Astrocyte of the hippocampus (primary cell): ENCODE data around the gene HOXD11.

Source experiments
- DNase-seq: peaks from one replicate; pipeline ENCODE4 v3.0.0; 2011; ENCODE audit warnings: low read depth, low spot score

The HOXD11 gene

DNA sequence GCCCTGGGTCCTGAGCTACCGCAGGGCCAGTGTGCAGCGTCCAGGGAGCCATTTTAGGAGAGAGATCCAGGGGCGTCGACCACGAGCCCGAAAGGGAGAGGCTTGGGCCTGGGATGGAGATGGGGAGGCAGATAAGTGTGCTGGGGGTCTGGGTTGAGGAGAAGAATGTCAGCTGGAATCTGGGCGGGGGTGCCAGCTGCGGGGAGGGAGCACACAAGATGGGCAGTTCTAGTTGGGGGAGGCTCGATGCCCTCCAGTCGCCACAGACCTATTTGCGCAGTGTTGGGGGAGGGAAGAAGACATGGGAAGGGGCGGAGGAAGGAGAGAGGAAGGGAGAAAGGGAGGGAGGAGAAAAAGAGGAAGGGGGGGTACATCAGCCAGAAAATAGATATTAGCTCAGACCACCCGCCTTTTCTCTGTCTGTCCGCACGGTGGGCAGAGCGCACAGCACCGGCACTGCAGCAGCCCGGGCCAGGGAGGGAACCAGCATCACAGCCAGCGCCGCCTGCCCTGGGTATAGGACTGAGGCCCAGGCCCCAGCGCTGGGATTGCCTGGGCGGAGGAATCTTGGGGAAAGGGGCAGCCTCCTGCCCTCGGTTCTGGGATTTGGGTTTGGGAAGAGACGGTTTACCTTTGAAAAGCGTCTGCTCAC lies 1.9 kb upstream of the HOXD11 start:
- DNase-seq, result no peak

DNA sequence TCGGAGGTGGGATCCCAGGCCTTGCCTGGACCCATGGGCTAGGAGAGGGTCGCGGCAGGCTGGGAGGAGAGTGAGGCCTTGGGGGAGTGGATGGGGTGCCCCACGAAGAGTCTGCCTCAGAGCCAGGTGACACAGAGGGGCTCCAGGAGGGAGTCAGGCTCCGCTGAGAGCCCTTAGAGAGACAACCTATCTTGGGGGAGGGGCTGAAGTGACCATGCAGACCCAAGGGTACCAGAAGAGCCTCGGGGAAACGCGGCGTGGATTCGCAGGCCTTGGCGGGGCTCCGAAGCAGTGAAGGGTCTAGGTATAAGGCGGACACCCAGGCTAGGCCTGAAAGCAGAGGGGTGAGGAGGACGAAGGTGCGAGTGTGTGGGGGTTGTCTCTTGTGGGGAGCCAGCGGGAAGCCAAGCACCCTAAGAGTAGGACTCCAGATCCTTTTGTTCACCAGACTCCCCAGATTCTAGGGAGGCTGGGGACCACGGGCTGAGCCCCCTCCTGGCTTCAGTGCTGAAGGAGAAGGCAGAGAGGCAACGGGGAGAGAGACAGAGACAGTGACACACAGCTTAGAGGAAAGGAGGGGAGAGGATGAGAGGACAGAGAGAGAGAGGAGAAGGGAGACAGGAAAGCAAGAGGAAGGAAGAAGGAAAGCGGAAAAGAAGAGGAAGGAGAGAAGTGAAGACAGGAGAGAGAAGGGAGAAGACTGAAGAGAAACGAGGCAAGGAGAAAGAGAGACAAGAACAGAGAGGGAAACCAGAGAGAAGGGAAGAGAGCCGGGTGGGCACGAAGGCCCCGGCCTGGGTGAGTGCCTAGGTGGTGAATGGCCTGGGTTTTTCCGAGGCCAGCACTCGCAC lies 1.1 kb upstream of the HOXD11 start:
- no peak for DNase-seq

DNA sequence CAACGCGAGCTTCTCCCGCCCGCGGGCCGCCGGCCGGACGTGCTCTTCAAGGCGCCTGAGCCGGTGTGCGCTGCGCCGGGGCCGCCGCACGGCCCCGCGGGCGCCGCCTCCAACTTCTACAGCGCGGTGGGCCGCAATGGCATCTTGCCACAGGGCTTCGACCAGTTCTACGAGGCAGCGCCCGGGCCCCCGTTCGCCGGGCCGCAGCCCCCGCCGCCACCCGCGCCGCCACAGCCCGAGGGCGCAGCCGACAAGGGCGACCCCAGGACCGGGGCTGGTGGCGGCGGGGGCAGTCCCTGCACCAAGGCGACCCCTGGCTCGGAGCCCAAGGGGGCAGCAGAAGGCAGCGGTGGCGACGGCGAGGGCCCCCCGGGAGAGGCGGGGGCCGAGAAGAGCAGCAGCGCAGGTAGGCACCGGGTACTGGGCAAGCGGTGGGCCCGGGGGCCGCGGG lies 676 bp downstream of the HOXD11 start:
- DNase-seq, result no peak

DNA sequence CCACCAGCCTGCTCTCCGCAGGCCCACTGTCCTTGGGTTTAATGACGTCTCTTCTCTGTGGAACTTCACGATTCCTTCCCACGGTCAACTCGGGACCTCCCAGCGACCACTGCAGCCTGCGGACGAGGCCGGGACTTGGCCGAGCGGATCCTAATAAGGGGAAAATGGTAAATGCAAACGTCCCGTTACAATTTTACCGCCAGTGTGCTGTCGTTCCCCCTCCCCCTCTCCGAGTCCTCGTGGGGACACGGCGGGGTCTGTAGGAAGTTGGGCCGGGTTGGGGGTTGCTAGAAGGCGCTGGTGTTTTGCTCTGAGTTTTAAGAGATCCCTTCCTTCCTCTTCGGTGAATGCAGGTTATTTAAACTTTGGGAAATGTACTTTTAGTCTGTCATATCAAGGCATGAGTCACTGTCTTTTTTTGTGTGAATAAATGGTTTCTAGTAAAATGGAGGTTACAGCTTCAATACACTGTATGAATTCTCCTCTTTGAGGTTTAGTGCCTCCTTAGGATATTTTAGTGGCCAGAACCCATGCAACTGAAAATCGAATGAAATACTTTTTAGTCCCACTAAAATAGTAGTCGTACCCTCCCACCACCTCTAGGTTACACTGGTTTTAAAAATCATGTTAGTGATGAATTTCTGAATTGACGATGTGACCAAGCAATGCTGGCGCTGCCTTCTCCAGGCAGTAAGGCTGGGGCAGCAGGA lies 2.3 kb downstream of the HOXD11 start:
- no peak for DNase-seq

DNA sequence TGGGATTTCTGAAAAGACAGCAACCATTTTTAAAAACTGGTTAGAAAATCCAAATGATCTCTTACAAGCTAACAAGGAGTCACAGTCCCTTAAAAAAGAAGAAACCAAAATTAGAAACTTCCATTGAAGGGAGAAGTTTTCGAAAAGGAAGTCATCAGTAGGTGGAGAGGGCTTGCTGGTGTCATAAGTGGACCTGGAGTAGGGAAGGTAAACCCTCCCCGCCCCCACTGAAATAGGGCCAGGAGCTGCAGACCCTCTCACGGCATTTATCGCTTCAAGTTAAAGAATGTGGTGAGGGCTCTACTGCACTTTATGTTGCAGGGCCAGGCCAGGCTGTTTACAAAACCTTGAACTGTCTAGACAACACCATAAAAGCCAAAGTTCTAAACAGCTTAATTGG lies 2.9 kb downstream of the HOXD11 start:
- no peak for DNase-seq

DNA sequence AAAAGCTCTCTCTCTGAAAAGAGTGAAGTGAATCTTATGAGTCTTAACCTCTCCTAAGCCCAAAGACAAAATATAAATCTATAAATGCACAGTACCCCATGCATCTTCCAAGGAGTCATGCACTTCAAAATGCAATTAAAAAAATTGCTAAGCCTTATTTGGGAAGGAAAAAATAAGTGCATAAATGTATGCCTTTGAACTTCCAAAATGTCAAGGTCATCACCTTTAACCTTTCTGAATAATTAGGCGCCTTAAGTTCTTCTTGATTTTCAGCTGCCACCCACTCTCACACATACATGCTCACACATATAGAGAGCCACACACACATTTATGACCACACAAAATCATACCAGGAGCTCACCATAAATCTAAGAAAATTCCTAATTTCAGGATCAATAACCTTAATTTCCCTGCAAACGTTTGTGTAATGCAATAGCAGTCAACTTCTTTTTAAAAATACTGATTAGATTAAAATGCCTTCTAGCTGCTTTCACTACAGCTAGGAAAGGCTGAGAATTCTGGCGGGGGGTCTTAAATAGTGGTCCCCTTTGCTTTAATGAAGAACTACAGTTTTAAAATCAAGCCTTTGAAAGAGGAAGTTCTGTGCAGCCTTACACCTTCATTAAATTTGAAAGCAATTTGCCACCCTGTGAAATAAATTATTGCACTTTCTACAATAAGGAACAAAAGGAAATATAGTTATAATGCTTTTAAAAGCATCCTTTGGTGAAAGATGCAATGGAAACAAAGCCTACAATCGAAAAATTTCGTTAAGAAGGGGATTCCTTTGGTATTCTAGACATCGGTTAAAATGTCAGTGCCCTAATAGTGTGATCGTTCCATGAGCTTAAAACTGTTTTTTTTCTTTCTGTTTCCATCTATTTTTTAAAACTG lies 3.6 kb downstream of the HOXD11 start:
- DNase-seq, result no peak

DNA sequence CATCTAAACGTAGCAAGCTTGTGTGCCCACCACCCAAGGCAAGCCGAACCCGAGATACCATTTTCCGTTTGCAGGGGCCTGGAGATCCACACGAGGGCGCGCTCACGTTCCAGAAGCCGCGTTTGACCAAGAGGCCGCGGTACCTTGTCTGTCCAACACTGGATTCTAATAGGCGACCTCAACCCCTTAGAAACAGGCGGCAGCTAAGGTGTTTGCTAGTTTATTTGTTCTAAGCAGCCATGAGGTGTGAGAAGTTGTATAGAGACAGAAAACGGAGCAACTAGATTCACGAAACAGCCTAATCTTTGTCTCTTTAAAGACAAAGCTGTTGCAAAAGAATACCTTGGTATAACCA lies 4.2 kb downstream of the HOXD11 start:
- peak; percentile 54 for DNase-seq

DNA sequence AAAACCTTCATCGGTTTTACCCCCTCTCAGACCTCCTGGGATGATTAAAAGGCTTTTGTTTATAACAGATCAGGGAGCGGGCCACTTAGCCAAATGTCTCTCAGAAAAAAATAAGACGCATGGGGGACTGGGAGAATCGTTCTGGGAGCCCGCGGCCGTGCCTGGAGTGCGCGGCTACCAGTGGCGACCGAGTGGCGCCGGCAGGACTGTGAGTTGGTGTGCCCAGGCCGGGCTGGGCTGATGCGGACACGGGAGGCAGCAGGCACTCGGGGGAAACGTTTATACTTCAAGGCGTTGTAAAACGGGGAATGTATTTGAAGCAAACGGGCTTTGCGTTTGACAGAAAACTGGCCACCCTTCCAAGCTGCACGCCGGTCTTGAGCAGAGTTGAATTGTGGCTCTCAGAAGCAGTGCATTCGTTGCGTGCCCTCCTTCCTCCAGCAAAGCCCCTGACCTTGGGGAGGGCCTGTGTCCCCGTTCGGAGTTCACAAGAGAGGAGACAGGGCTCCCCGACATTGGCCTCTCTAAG lies 4.8 kb downstream of the HOXD11 start:
- DNase-seq, result no peak

DNA sequence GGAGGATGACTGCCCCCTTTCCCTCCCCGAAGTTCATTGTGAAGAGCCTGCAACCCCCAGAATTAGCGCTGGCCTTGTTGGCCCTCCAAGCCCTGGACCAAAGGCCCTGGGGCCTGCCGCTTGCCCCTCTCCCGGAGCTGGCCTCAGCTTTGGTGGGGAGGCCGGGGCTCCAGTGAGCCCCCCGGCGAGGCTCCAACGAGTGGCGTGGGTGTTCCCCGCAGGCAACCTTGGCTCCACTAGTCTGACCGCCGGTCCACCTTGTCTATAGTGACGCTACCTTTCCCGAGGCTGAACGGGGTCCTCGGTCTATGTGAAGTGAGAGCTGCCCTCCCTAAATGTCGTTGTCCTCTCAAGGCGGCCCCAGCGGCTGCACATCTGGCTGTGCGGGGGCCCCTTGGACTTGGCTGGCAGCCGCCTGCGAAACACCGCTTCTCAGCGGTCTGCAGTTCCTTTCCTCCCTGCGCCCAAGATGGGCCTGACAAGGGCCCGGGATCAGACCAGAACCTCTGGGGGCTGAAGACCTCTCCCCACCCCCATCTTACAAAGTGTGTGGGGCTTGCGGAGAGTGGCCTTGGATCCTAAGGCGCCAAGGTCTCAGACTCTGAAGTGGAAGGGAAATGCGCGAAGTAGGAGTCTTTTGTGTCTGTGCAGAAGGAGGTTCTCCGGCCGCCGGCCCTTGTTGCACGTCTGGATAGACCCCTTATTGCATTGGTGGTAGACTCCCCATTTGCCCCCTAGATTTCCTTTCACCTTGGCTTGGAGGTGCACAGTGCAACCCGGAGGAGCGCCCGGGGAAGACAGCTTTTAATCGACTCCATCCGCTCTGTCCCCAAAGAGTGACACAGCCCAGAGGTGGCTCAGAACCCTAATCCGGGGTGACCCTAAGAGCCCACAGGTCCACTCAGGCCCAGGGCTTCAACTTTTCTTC lies 5.6 kb downstream of the HOXD11 start:
- DNase-seq, result no peak

DNA sequence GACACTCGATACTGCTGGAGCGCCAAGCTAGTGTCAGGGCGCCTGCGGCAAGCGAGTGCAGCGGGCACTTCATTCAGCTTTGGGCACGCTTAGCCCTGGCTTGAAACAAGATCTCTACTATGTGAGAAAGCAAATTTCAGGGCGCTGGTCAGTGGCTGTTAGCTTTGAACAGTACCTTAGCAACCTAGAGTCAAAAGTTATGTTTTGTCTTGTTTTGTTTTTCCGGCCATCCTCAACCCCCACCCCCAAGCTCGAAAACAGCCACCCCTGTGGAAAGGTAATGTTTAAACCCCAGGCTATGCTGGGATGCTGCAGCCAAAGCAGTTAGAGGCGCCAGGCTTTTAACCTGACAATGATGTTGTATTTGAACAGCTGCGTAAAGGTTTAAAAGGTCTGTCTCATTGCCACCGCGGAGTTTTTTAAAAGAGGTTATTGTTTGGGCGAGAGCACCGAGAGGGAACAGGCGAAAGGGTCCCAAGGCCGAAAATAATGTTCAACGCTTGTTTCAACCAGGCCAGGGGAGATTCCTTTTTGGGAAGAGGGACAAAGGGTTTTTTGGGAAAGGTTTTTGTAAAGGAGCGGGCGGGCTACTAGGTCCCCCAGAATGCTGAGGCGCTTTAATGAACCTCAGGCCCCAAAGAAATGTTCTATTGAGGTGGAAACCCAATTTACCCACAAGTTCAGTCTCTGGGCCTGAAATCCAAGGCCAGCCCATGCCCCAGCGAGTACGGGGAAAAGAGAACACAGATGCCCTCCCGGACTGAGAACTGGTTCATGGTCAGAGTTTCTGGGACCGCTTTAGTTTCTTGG lies 7.2 kb downstream of the HOXD11 start:
- DNase-seq, result no peak

DNA sequence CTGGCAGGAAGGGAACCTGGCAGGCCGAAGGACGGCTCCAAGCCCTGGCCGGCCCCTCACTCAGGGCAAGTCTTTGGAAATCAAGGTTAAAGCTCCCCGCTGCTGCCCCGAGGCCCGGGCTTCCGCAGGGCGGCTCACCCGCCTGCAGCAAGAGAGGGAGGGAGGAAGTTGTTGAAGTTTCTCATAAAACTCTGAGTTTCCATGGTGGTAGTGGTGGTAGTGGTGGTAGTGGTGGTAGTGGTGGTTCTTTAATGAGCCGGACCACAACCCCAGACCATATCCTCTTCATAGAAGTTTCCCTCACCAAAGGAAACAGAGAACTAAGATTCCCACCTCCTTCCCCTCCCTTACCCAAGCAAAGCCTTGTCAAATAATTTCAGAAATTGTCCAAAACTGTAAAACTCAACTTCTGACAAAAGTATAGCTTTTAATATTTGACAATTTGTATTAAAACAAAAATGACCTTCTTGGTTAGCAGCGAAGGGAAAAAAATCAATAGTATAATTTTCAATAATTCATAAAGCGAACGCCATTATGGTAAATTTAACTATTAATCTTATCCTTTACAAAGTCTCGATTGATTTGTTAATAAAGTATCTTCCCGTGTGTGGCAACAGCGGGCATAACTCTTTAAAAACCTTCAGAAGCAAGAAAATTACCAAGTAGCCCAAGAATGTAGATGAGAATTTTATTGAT lies 8.0 kb downstream of the HOXD11 start:
- DNase-seq, result no peak

DNA sequence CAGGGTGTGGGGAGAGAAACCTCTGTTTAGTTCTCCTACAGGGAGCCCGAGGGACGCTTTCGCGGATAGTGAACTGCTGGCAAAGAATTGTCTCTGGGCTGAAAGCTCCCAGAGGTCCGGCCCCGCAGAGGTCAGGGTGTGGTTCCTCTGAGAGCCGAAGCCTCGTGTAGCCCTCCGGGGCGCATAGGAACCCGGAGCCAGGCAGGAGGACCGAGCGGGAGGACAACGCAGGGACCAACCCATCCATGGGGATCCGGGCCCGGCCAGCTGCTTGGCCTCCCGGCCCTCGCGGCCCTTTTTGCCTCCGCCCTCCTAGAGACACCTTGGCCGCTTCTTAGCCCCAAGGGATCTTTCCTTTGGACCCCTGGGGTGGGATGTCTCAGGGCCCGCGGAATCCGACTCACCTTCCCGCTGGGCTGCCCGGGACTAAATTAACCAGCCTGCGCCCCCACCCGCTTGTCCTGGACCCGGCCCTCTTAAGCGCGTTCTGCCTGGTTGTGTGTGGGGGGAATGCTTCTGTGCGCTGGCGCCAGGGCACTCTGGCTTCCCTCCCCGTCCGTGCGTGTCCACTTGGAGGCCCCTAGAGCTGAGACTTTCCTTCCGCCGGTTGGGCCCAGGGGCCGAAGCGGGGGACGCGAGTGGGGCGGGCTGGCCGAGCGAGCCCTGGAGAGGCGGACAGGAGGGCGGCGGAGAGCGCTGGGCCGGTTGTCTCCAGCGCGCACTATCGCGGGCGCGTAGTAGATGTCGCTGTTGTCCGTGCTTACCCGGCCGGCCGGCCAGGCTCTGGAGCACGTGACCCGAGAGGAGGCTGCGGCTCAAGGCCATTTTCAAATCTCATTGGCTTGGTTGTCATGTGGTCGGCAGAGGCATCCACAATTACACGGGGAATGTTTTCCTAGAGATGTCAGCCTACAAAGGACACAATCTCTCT lies 9.1 kb downstream of the HOXD11 start, which contains the start of gene HOXD10:
Gene HOXD10 (plus strand): TSS at position 896 of the 931 bp plus-strand sequence. CDS start 56 bp downstream, outside the sequence.
- no peak for DNase-seq

DNA sequence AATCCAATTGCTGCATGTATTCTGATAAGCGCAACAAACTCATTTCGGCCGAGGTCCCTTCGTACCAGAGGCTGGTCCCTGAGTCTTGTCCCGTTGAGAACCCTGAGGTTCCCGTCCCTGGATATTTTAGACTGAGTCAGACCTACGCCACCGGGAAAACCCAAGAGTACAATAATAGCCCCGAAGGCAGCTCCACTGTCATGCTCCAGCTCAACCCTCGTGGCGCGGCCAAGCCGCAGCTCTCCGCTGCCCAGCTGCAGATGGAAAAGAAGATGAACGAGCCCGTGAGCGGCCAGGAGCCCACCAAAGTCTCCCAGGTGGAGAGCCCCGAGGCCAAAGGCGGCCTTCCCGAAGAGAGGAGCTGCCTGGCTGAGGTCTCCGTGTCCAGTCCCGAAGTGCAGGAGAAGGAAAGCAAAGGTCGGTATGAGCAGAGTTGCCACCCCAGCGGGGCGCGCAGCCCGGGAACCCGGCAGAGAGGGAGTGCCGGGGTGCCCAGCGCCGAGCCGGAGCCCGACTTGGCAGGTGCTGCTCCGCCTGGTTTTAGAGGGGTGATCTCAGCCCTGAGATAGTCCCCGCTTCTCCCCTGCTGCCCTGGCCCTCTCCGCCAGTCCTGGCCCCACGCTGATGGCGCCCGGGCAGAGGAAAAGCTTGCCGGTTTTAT lies 10.2 kb downstream of the HOXD11 start:
- no peak for DNase-seq

DNA sequence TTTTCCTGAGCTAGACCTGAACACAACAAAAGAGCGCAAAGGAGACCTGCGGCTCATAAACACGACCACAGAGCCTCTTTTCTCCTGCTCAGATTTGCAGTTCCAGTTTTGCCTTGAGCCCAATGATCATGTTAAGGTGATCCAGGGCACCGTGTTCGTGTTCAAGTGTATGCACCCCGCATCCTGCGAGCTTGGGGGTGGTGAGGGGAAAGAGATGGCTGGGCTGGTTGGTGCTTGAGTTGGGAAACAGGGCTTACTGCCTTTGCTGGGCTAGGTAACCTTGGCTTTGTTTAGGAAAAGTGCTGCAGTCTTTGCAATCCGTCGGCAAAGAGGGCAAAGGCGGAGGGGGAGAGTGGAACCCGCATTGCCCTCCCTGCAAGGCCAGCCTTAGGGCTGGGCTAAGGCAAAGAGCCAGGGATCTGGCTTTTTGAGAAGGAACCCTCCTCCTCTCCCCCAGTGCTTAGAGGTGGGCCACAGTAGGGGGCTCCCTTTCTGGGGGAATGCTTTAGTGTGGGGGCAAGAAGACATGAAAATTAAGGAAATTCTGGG lies 10.8 kb downstream of the HOXD11 start:
- DNase-seq, result no peak

DNA sequence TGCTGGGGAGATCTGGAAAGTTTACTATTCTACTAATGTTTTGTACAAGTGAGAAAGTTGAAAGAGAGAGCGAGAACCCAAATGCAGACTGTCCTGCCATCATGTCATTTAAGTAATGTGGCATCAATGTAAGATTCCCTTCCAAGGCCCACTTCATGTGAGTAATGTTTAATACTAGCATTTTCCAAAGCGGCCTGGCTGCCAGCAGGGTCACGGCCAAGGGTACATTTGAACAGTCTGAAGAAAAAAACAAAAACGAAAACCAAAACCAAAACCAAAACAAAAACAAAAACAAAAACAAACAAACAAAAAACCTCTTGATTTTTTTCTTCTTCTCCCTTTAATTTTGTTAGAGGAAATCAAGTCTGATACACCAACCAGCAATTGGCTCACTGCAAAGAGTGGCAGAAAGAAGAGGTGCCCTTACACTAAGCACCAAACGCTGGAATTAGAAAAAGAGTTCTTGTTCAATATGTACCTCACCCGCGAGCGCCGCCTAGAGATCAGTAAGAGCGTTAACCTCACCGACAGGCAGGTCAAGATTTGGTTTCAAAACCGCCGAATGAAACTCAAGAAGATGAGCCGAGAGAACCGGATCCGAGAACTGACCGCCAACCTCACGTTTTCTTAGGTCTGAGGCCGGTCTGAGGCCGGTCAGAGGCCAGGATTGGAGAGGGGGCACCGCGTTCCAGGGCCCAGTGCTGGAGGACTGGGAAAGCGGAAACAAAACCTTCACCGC lies 11.7 kb downstream of the HOXD11 start:
- DNase-seq, result no peak
